ENCODE data around the gene CRY1.

DNA sequence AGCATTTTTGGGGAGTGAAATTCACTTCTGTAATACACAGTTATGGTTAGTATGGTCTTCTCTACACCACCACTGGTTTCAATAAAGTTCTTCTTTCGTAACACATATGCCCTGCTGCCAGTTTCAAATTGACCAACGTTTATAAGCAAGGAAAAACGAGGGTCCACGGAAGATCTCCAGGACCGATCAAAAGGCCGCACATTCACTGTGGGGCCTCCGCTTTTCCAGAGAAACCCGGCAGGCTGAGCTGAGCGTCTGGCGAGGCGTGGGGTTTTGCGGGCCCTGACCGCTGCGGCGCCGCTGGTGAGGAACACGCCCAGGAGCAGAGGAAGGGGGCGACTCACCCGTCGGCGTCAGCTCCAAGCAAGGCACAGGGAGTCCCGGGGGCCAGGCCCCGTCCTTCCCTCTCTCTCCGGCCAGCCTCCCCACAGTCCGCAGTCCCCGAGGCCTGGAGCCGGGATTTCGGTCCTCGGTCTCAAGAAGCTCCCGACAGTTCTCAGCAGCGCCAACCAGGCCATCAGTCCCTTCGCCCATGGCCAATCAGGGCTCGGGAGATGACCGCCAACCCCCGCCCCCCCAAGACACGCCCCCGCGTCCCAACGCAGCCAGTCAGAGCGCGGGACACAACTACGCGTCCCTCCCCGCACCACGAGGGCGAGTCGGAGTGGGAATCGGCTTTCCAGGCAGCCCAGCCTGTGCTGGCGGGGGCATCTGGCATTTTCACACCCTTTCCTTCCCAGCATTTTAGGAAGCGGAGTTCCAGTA is 106.5 kb downstream of the CRY1 start, which contains the start of gene MTERF2:
- TF ChIP-seq, protein P1, sequence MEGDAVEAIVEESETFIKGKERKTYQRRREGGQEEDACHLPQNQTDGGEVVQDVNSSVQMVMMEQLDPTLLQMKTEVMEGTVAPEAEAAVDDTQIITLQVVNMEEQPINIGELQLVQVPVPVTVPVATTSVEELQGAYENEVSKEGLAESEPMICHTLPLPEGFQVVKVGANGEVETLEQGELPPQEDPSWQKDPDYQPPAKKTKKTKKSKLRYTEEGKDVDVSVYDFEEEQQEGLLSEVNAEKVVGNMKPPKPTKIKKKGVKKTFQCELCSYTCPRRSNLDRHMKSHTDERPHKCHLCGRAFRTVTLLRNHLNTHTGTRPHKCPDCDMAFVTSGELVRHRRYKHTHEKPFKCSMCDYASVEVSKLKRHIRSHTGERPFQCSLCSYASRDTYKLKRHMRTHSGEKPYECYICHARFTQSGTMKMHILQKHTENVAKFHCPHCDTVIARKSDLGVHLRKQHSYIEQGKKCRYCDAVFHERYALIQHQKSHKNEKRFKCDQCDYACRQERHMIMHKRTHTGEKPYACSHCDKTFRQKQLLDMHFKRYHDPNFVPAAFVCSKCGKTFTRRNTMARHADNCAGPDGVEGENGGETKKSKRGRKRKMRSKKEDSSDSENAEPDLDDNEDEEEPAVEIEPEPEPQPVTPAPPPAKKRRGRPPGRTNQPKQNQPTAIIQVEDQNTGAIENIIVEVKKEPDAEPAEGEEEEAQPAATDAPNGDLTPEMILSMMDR (IDR thresholded peaks at IDR 0.05 in 8 of 11, conservative IDR thresholded peaks at IDR 0.05 in 3 of 11): peak in 2 of 11 experiments; percentile 11 to 21
- peak in 1 of 3 donors; percentile 31 for TF ChIP-seq POLR2A (IDR thresholded peaks at IDR 0.05)

All from spleen (tissue), 7 donors.